ENCODE data around the gene EDN1. TPM values are rescaled to one million over a fixed set of nuclear protein-coding genes. Genes with fewer than 3 reads are reported as not detected.

Gene EDN1
- total RNA-seq = under 0.01 and 0.29 TPM in 2 replicates

DNA sequence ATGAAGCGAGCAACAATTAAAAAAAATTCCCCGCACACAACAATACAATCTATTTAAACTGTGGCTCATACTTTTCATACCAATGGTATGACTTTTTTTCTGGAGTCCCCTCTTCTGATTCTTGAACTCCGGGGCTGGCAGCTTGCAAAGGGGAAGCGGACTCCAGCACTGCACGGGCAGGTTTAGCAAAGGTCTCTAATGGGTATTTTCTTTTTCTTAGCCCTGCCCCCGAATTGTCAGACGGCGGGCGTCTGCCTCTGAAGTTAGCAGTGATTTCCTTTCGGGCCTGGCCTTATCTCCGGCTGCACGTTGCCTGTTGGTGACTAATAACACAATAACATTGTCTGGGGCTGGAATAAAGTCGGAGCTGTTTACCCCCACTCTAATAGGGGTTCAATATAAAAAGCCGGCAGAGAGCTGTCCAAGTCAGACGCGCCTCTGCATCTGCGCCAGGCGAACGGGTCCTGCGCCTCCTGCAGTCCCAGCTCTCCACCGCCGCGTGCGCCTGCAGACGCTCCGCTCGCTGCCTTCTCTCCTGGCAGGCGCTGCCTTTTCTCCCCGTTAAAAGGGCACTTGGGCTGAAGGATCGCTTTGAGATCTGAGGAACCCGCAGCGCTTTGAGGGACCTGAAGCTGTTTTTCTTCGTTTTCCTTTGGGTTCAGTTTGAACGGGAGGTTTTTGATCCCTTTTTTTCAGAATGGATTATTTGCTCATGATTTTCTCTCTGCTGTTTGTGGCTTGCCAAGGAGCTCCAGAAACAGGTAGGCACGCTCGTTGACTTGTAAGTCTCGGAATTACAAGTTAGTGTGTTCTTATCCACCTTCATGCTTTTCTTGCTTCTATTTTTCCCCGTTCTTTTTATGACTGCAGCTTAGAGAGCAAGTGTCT, at the start of gene EDN1:
TSS of gene EDN1 (plus strand) at position 429 of the 888 bp plus-strand sequence. CDS start at position 698, 269 bp downstream.

